Measurements from ENCODE around the gene COL5A1. TPM values are rescaled to one million over a fixed set of nuclear protein-coding genes. Genes with fewer than 3 reads are reported as not detected.

The COL5A1 gene
- polyA plus RNA-seq, 1 donor (not counting 4 experiments of a cell fraction or from before 2014, with no cell fraction given): 3.1 TPM

GRCh38 chr9:134877541-134877940 is 235.9 kb downstream of the COL5A1 start:
- peaks cover 9% of the 10 kb centered on the region for H3K27me3 ChIP-seq (ENCODE audit: control insufficient read depth, extremely low read depth, insufficient read depth, low read length)
- no peak overlapping the region for H3K27ac ChIP-seq (ENCODE audit: control insufficient read depth, insufficient read depth, low read length)
- H3K36me3 ChIP-seq (ENCODE audit: control insufficient read depth in 2 of 2, extremely low read depth in 1 of 2, insufficient read depth in 2 of 2, low read length in 2 of 2): no peaks in the 10 kb centered on the region
- H3K9me3 ChIP-seq (ENCODE audit: control insufficient read depth, low read depth, low read length): no peaks in the 10 kb centered on the region
- no peaks in the 10 kb centered on the region for H3K9me1 ChIP-seq (ENCODE audit: control insufficient read depth, extremely low read depth, insufficient read depth, low read length)
- FAIRE-seq (no peak), DNase-seq (ENCODE audit: low read depth, low spot score) (no peak)
- no peak overlapping the region for H3K4me3 ChIP-seq (ENCODE audit: control insufficient read depth in 2 of 3, extremely low read depth in 1 of 3, insufficient read depth in 2 of 3, low read depth in 1 of 3, low read length in 3 of 3)
- TF ChIP-seq EZH2 (IDR thresholded peaks at IDR 0.05; ENCODE audit: low read length) (no peak), CTCF (optimal IDR thresholded peaks at IDR 0.05 in 1 of 3, IDR thresholded peaks at IDR 0.05 in 1 of 3, conservative IDR thresholded peaks at IDR 0.05 in 1 of 3; ENCODE audit: extremely low read depth in 1 of 3, insufficient read depth in 2 of 3, low read length in 3 of 3) (no peak)
- H3K4me1 ChIP-seq (ENCODE audit: control insufficient read depth, extremely low read depth, insufficient read depth, low read length): no peaks in the 10 kb centered on the region
- H4K20me1 ChIP-seq (ENCODE audit: control insufficient read depth, extremely low read depth, insufficient read depth, low read length): no peaks in the 10 kb centered on the region
- H3K9ac ChIP-seq (ENCODE audit: control insufficient read depth, extremely low read depth, insufficient read depth, low read length): no peak overlapping the region
- H3K4me2 ChIP-seq (ENCODE audit: control insufficient read depth, extremely low read depth, insufficient read depth, low read depth, low read length): no peak overlapping the region
- no peak overlapping the region for H2AFZ ChIP-seq (ENCODE audit: control insufficient read depth, low read length)
- dilution Hi-C loops (cut with MboI; ENCODE audit: extremely low pct_ligation_motif_present, low sequenced_read_pairs): no loop called here
- no peaks in the 10 kb centered on the region for H3K79me2 ChIP-seq (ENCODE audit: control insufficient read depth, insufficient read depth, low read length)

- Histone ChIP-seq H3K9me1 (ENCODE audit: control insufficient read depth, extremely low read depth, insufficient read depth, low read length) (no peaks in the 10 kb centered on the region), H3K79me2 (ENCODE audit: control insufficient read depth, insufficient read depth, low read length) (no peaks in the 10 kb centered on the region), H3K27ac (ENCODE audit: control insufficient read depth, insufficient read depth, low read length) (no peak overlapping the region), H3K27me3 (ENCODE audit: control insufficient read depth, extremely low read depth, insufficient read depth, low read length) (peaks cover 9% of the 10 kb centered on the region), H4K20me1 (ENCODE audit: control insufficient read depth, extremely low read depth, insufficient read depth, low read length) (no peaks in the 10 kb centered on the region), H2AFZ (ENCODE audit: control insufficient read depth, low read length) (no peak overlapping the region), H3K9ac (ENCODE audit: control insufficient read depth, extremely low read depth, insufficient read depth, low read length) (no peak overlapping the region), H3K36me3 (ENCODE audit: control insufficient read depth in 2 of 2, extremely low read depth in 1 of 2, insufficient read depth in 2 of 2, low read length in 2 of 2) (no peaks in the 10 kb centered on the region), H3K4me3 (ENCODE audit: control insufficient read depth in 2 of 3, extremely low read depth in 1 of 3, insufficient read depth in 2 of 3, low read depth in 1 of 3, low read length in 3 of 3) (no peak overlapping the region), H3K9me3 (ENCODE audit: control insufficient read depth, low read depth, low read length) (no peaks in the 10 kb centered on the region), H3K4me2 (ENCODE audit: control insufficient read depth, extremely low read depth, insufficient read depth, low read depth, low read length) (no peak overlapping the region), H3K4me1 (ENCODE audit: control insufficient read depth, extremely low read depth, insufficient read depth, low read length) (no peaks in the 10 kb centered on the region)
- dilution Hi-C loops (cut with MboI; ENCODE audit: extremely low pct_ligation_motif_present, low sequenced_read_pairs): no loop called here
- FAIRE-seq (no peak), DNase-seq (ENCODE audit: low read depth, low spot score) (no peak)
- no peak for TF ChIP-seq CTCF (optimal IDR thresholded peaks at IDR 0.05 in 1 of 3, IDR thresholded peaks at IDR 0.05 in 1 of 3, conservative IDR thresholded peaks at IDR 0.05 in 1 of 3; ENCODE audit: extremely low read depth in 1 of 3, insufficient read depth in 2 of 3, low read length in 3 of 3)
- TF ChIP-seq EZH2 (IDR thresholded peaks at IDR 0.05; ENCODE audit: low read length): no peak
Measured at GRCh38 chr9:134879664-134880483, 238.3 kb downstream of the COL5A1 start.
